Upper lobe of left lung (tissue), 6 donors: ENCODE results near the gene SRPRB. TPM values are rescaled to one million over a fixed set of nuclear protein-coding genes. Genes with fewer than 3 reads are reported as not detected.
A peak's percentile ranks its signal among the peaks of the same experiment; 100 is the strongest.

Experiments
- ATAC-seq, 2 donors: fragments of 200-7000 bp; cut with Tn5 transposase; one replicate each; pipeline ENCODE4 v1.9.1; 2022; ENCODE audit warnings: mild to moderate bottlenecking in 2 of 2, moderate library complexity in 2 of 2; ENCODE audit not compliant: low FRiP score in 2 of 2
- DNase-seq, 2 donors: peaks; one replicate each; pipeline ENCODE4 v3.0.0-alpha.2; 2019 to 2020
- H3K27ac ChIP-seq, 4 donors: fragments of 200-600 bp; sonication (generic); one replicate each; pipeline ENCODE4 v1.5.1; 2016 to 2019
- H3K27me3 ChIP-seq, 4 donors: fragments of 200-600 bp; sonication (generic); one replicate each; pipeline ENCODE4 v1.5.1; 2017 to 2019
- H3K36me3 ChIP-seq, 4 donors: fragments of 200-600 bp; sonication (generic); one replicate each; pipeline ENCODE4 v1.5.1; 2016 to 2019
- H3K4me1 ChIP-seq, 4 donors: fragments of 200-600 bp; sonication (generic); one replicate each; pipeline ENCODE4 v1.5.1; 2018 to 2019
- H3K4me3 ChIP-seq, 4 donors: fragments of 200-600 bp; sonication (generic); one replicate each; pipeline ENCODE4 v1.5.1; 2017 to 2019; ENCODE audit warnings: mild to moderate bottlenecking in 2 of 4, moderate library complexity in 1 of 4
- H3K9me3 ChIP-seq, 4 donors: fragments of 200-600 bp; sonication (generic); one replicate each; pipeline ENCODE4 v1.5.1; 2018 to 2019
- CTCF ChIP-seq, 6 experiments: fragments of 450-650 bp in 4 of 6; fragments of 200-600 bp in 2 of 6; sonication (generic) in 2 of 6; IDR thresholded peaks; one replicate each; pipeline ENCODE4 v1.5.1; 2016 to 2019; ENCODE audit warnings: antibody characterized with exemption in 6 of 6
- EP300 ChIP-seq, 4 donors: sonication (generic); formaldehyde crosslinking; IDR thresholded peaks; one replicate each; pipeline ENCODE4 v1.5.1; 2017; ENCODE audit warnings: antibody characterized with exemption in 4 of 4, control low read depth in 2 of 4
- POLR2A ChIP-seq, 4 donors: fragments of 450-650 bp; IDR thresholded peaks; one replicate each; pipeline ENCODE4 v1.5.1; 2016 to 2017; ENCODE audit warnings: antibody characterized with exemption in 4 of 4, mild to moderate bottlenecking in 2 of 4
- POLR2AphosphoS5 ChIP-seq, 2 donors: sonication (generic); formaldehyde crosslinking; IDR thresholded peaks; one replicate each; pipeline ENCODE4 v1.5.1; 2017; ENCODE audit warnings: antibody characterized with exemption in 2 of 2
- whole genome bisulfite sequencing, 2 donors: methylation state at CpG; one replicate each; pipeline ENCODE4 v1.1.5; 2017 to 2018; 5-methylcytosine and 5-hydroxymethylcytosine counted together
- total RNA-seq, 6 donors: library from RNA; depleted of rRNA in 4 of 6; stranded (reverse); fragments of >200 nt in 4 of 6; gene quantifications; one replicate each; pipeline versions ENCODE4 v1.1.0 to v1.2.1, GENCODE V29; 2016 to 2021
- donor health status: DM: no; HTN: no; CAD: no; lungs with moderate emphysema.
- donor health status: DM: no; HTN: yes; CAD: no; lungs with severe emphysema.

Gene SRPRB
- total RNA-seq, 6 donors from 2014 or later, result 7.3 to 73.8 (median 34.2) TPM

GRCh38 chr3:133762539-133762938 lies 43.1 kb upstream of the SRPRB start:
- H3K27me3 ChIP-seq, result no peaks in the 10 kb centered on the region
- ATAC-seq (no peak), DNase-seq (no peak)
- no peak for TF ChIP-seq CTCF (IDR thresholded peaks at IDR 0.05)
- no peak for TF ChIP-seq POLR2AphosphoS5 (IDR thresholded peaks at IDR 0.05)
- TF ChIP-seq EP300 (IDR thresholded peaks at IDR 0.05), result no peak
- no peak for TF ChIP-seq POLR2A (IDR thresholded peaks at IDR 0.05)
- H3K36me3 ChIP-seq, result no peaks in the 10 kb centered on the region
- H3K4me3 ChIP-seq, result no peak overlapping the region
- no peak overlapping the region for H3K27ac ChIP-seq
- no peaks in the 10 kb centered on the region for H3K4me1 ChIP-seq
- no peaks in the 10 kb centered on the region for H3K9me3 ChIP-seq
- 75 to 98% methylated on average over 3 of the region's 3 CpGs for WGBS, 2 donors

GRCh38 chr3:133763797-133764683 lies 41.6 kb upstream of the SRPRB start:
- H3K9me3 ChIP-seq, result no peaks in the 10 kb centered on the region
- 62 to 72% methylated on average over 6 of the region's 6 CpGs for WGBS, 2 donors
- no peaks in the 10 kb centered on the region for H3K36me3 ChIP-seq
- no peaks in the 10 kb centered on the region for H3K27me3 ChIP-seq
- ATAC-seq (peak in 1 of 2 donors; percentile 77), DNase-seq (no peak)
- H3K4me1 ChIP-seq, result no peaks in the 10 kb centered on the region
- no peak overlapping the region for H3K4me3 ChIP-seq
- TF ChIP-seq EP300 (IDR thresholded peaks at IDR 0.05), result no peak
- TF ChIP-seq POLR2A (IDR thresholded peaks at IDR 0.05), result no peak
- no peak for TF ChIP-seq CTCF (IDR thresholded peaks at IDR 0.05)
- no peak for TF ChIP-seq POLR2AphosphoS5 (IDR thresholded peaks at IDR 0.05)
- H3K27ac ChIP-seq, result no peak overlapping the region

- no peak for ATAC-seq
- Histone ChIP-seq H3K36me3 (no peaks in the 10 kb centered on the region), H3K4me3 (no peak overlapping the region), H3K27ac (no peak overlapping the region), H3K9me3 (no peaks in the 10 kb centered on the region), H3K4me1 (no peaks in the 10 kb centered on the region), H3K27me3 (no peaks in the 10 kb centered on the region)
- DNase-seq, result no peak
- TF ChIP-seq CTCF (IDR thresholded peaks at IDR 0.05) (no peak), EP300 (IDR thresholded peaks at IDR 0.05) (no peak), POLR2A (IDR thresholded peaks at IDR 0.05) (no peak), POLR2AphosphoS5 (IDR thresholded peaks at IDR 0.05) (no peak)
These were observed 40.4 kb upstream of the SRPRB start for GRCh38 chr3:133765256-133765655.

- no peak for ATAC-seq
- DNase-seq, result no peak
- Histone ChIP-seq H3K36me3 (no peaks in the 10 kb centered on the region), H3K27ac (no peak overlapping the region), H3K4me1 (no peaks in the 10 kb centered on the region), H3K27me3 (no peaks in the 10 kb centered on the region), H3K4me3 (no peak overlapping the region), H3K9me3 (no peaks in the 10 kb centered on the region)
- 92 to 93% methylated on average over 1 of the region's 1 CpG for WGBS, 2 donors
- TF ChIP-seq POLR2AphosphoS5 (IDR thresholded peaks at IDR 0.05), result no peak
- TF ChIP-seq POLR2A (IDR thresholded peaks at IDR 0.05), result no peak
- no peak for TF ChIP-seq CTCF (IDR thresholded peaks at IDR 0.05)
- no peak for TF ChIP-seq EP300 (IDR thresholded peaks at IDR 0.05)
These were observed 38.0 kb upstream of the SRPRB start for GRCh38 chr3:133767607-133768006.

- Histone ChIP-seq H3K27me3 (no peaks in the 10 kb centered on the region), H3K4me3 (no peak overlapping the region), H3K36me3 (no peaks in the 10 kb centered on the region), H3K27ac (no peak overlapping the region), H3K9me3 (no peaks in the 10 kb centered on the region), H3K4me1 (no peaks in the 10 kb centered on the region)
- WGBS, 2 donors, result 88 to 94% methylated on average over 3 of the region's 3 CpGs
- no peak for DNase-seq
- TF ChIP-seq EP300 (IDR thresholded peaks at IDR 0.05), result no peak
- TF ChIP-seq POLR2A (IDR thresholded peaks at IDR 0.05), result no peak
- TF ChIP-seq CTCF (IDR thresholded peaks at IDR 0.05), result no peak
- TF ChIP-seq POLR2AphosphoS5 (IDR thresholded peaks at IDR 0.05), result no peak
- no peak for ATAC-seq
These were observed 36.1 kb upstream of the SRPRB start for GRCh38 chr3:133769536-133769935.
